SU-DHL-6 (cell line): ENCODE results near the gene SLC30A2.

Source experiments
- H2AFZ ChIP-seq: fragments of 200-600 bp; sonication (generic); 2 replicates; pipeline ENCODE4 v1.6.1; 2014; ENCODE audit warnings: low read depth, mild to moderate bottlenecking, moderate library complexity, mixed read lengths, antibody characterized with exemption, low read length; ENCODE audit not compliant: severe bottlenecking
- H3F3A ChIP-seq: fragments of 200-600 bp; shearing (Covaris generic); 2 replicates; pipeline ENCODE4 v1.6.0; 2016; ENCODE audit warnings: antibody characterized with exemption, mild to moderate bottlenecking; ENCODE audit not compliant: insufficient read depth
- H3K27ac ChIP-seq: fragments of 200-600 bp; sonication (generic); 2 replicates; pipeline ENCODE4 v1.5.1; 2016; ENCODE audit warnings: low read depth, mild to moderate bottlenecking, low read length, moderate library complexity, mixed read lengths
- H3K27me3 ChIP-seq: fragments of 200-600 bp; sonication (generic), shearing (Covaris generic); 2 replicates; pipeline ENCODE4 v1.6.0; 2014; ENCODE audit warnings: mild to moderate bottlenecking, low read length
- H3K36me3 ChIP-seq: fragments of 200-600 bp; sonication (generic); 2 replicates; pipeline ENCODE4 v1.6.1; 2014; ENCODE audit warnings: mild to moderate bottlenecking, low read length, mixed read lengths
- H3K4me2 ChIP-seq: fragments of 300-600, 200-600 bp; shearing (Covaris generic), sonication (generic); 2 replicates; pipeline ENCODE4 v1.6.0; 2014; ENCODE audit warnings: low read length, low read depth, mild to moderate bottlenecking; ENCODE audit not compliant: poor library complexity, severe bottlenecking
- H3K4me3 ChIP-seq: fragments of 200-600 bp; sonication (generic); 2 replicates; pipeline ENCODE4 v1.5.1; 2014; ENCODE audit warnings: antibody characterized with exemption, low read length, mild to moderate bottlenecking, mixed read lengths; ENCODE audit not compliant: insufficient read depth, poor library complexity, severe bottlenecking
- H3K79me2 ChIP-seq: fragments of 200-600 bp; sonication (generic); 2 replicates; pipeline ENCODE4 v1.6.1; 2014; ENCODE audit warnings: mild to moderate bottlenecking, low read length, moderate library complexity; ENCODE audit not compliant: insufficient read depth
- H3K9ac ChIP-seq: fragments of 200-600 bp; sonication (generic); 2 replicates; pipeline ENCODE4 v1.7.0; 2014; ENCODE audit warnings: mild to moderate bottlenecking, low read length
- H3K9me2 ChIP-seq: fragments of 200-600 bp; sonication (generic); replicated peaks from 2 replicates; pipeline ENCODE4 v1.6.1; 2014; ENCODE audit warnings: low read length; ENCODE audit not compliant: insufficient read depth
- H3K9me3 ChIP-seq: fragments of 200-600 bp; sonication (generic); 2 replicates; pipeline ENCODE4 v1.6.1; 2014; ENCODE audit warnings: low read length, mixed read lengths; ENCODE audit not compliant: insufficient read depth
- H4K20me1 ChIP-seq: fragments of 200-600 bp; sonication (generic); 2 replicates; pipeline ENCODE4 v1.6.1; 2014; ENCODE audit warnings: low read depth, mild to moderate bottlenecking, antibody characterized with exemption, low read length, moderate library complexity, mixed read lengths
- EZH2phosphoT487 ChIP-seq: fragments of 200-600 bp; sonication (generic), shearing (Covaris generic); conservative IDR thresholded peaks from 2 replicates; pipeline ENCODE4 v1.6.1; 2018; ENCODE audit warnings: mild to moderate bottlenecking, antibody characterized with exemption, low read length, moderate library complexity, mixed read lengths
- TF ChIP-seq, protein P1 (sequence below): fragments of 200-600 bp; sonication (generic); IDR thresholded peaks from one replicate; pipeline ENCODE4 v1.5.1; 2017; ENCODE audit warnings: antibody characterized with exemption, mild to moderate bottlenecking, low read length, moderate library complexity; ENCODE audit not compliant: insufficient read depth, poor library complexity, severe bottlenecking

SLC30A2 gene

DNA sequence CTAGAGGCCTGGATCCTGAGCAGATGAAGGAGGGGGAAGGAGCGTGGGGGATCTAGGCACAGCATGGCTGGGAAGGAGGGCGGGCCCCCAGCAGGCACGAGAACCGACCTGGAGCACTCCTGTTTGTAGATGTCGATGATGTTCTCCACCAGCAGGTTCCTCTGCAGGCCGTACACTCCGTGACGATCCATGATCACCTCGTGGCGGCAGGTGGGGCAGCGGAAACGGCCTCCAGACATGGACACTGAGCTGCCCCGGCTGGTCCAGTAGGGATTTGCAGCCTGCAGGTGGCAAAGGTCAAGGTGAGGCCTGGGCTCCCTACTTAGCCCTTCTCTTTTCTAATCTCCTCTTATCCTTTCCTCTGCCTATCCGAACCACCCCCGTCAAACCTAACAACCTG, 20.2 kb upstream of the SLC30A2 start:
- Histone ChIP-seq H4K20me1 (no peaks in the 10 kb centered on the region), H3K9me3 (no peaks in the 10 kb centered on the region), H3K4me3 (no peak overlapping the region), H3K79me2 (no peaks in the 10 kb centered on the region), H3K36me3 (no peaks in the 10 kb centered on the region), H3K4me2 (no peak overlapping the region), H3K9ac (no peak overlapping the region), H3K27ac (no peak overlapping the region), H3F3A (no peaks in the 10 kb centered on the region), H3K27me3 (no peaks in the 10 kb centered on the region), H2AFZ (no peak overlapping the region), H3K9me2 (no peaks in the 10 kb centered on the region)
- TF ChIP-seq, protein P1, sequence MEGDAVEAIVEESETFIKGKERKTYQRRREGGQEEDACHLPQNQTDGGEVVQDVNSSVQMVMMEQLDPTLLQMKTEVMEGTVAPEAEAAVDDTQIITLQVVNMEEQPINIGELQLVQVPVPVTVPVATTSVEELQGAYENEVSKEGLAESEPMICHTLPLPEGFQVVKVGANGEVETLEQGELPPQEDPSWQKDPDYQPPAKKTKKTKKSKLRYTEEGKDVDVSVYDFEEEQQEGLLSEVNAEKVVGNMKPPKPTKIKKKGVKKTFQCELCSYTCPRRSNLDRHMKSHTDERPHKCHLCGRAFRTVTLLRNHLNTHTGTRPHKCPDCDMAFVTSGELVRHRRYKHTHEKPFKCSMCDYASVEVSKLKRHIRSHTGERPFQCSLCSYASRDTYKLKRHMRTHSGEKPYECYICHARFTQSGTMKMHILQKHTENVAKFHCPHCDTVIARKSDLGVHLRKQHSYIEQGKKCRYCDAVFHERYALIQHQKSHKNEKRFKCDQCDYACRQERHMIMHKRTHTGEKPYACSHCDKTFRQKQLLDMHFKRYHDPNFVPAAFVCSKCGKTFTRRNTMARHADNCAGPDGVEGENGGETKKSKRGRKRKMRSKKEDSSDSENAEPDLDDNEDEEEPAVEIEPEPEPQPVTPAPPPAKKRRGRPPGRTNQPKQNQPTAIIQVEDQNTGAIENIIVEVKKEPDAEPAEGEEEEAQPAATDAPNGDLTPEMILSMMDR, result no peak
- TF ChIP-seq EZH2phosphoT487, result no peak

DNA sequence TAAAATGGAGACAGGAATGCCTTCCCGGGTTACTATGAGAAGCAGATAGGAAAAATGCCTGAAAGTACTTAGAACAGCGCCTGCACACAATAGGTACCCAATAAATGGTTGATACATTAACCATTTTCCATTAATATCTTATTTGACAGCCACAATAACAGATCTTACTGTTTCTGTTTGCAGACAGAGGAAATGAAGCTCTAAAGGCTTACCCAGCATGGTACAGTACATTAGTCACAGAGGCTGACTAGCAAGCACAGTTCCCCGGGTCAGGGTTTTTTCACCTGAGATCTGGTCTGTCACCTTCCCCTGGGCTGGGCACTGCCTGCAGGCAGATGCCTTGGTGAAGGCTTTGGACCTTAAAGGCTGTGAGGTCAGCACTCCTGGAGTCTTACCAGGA, 18.6 kb upstream of the SLC30A2 start:
- Histone ChIP-seq H3K9me3 (no peaks in the 10 kb centered on the region), H2AFZ (no peak overlapping the region), H3F3A (no peaks in the 10 kb centered on the region), H3K4me3 (no peak overlapping the region), H4K20me1 (no peaks in the 10 kb centered on the region), H3K9me2 (no peaks in the 10 kb centered on the region), H3K4me2 (no peak overlapping the region), H3K36me3 (no peaks in the 10 kb centered on the region), H3K27me3 (no peaks in the 10 kb centered on the region), H3K27ac (no peak overlapping the region), H3K9ac (no peak overlapping the region), H3K79me2 (no peaks in the 10 kb centered on the region)
- TF ChIP-seq, protein P1, result no peak
- TF ChIP-seq EZH2phosphoT487, result no peak

- Histone ChIP-seq H3K36me3 (no peaks in the 10 kb centered on the region), H3K9me2 (no peaks in the 10 kb centered on the region), H3K4me3 (no peak overlapping the region), H3K79me2 (no peaks in the 10 kb centered on the region), H3K27me3 (no peaks in the 10 kb centered on the region), H2AFZ (no peak overlapping the region), H4K20me1 (no peaks in the 10 kb centered on the region), H3K9ac (no peak overlapping the region), H3K9me3 (no peaks in the 10 kb centered on the region), H3K27ac (no peak overlapping the region), H3F3A (no peaks in the 10 kb centered on the region), H3K4me2 (no peak overlapping the region)
- TF ChIP-seq, protein P1, result no peak
- TF ChIP-seq EZH2phosphoT487, result no peak
These were observed 15.1 kb upstream of the SLC30A2 start for GRCh38 chr1:26060832-26061574.
